PC-9 (cell line): ENCODE measurements around the gene JSRP1. TPM values are rescaled to one million over a fixed set of nuclear protein-coding genes. Genes with fewer than 3 reads are reported as not detected.

Experiments
- BruUV-seq: library from RNA; stranded (reverse); fragments of 400-500 nt; replicated peaks from 2 replicates; lab custom pipeline; 2021; lab: Mats Ljungman, UMichigan
- CTCF ChIA-PET: fragments of 300-600 bp; sonication (Branson Sonifier 250); formaldehyde crosslinking; loops from one replicate; lab custom pipeline; 2022; ENCODE audit warnings: antibody characterized with exemption; lab: Charles Lee
- POLR2A ChIA-PET: fragments of 300-600 bp; sonication (Branson Sonifier 250); formaldehyde crosslinking; loops from one replicate; lab custom pipeline; 2022; ENCODE audit warnings: antibody characterized with exemption; ENCODE audit not compliant: unreplicated experiment; lab: Charles Lee
- DNase-seq, 2 experiments: peaks; one replicate each; pipeline versions ENCODE4 v3.0.0 to v3.0.0-alpha.2; 2015 to 2022; ENCODE audit warnings: mixed read lengths in 1 of 2
- H2AFZ ChIP-seq: fragments of 200-600 bp; sonication (generic); 2 replicates; pipeline ENCODE4 v1.8.1; 2017; ENCODE audit warnings: antibody characterized with exemption
- H3F3A ChIP-seq: fragments of 200-600 bp; sonication (generic); 2 replicates; pipeline ENCODE4 v1.8.1; 2017; ENCODE audit warnings: antibody characterized with exemption, mild to moderate bottlenecking, low read depth; ENCODE audit not compliant: insufficient read depth
- H3K27ac ChIP-seq: fragments of 200-600 bp; sonication (generic); 2 replicates; pipeline ENCODE4 v1.6.1; 2016; ENCODE audit warnings: mixed run types
- H3K27me3 ChIP-seq: fragments of 200-600 bp; sonication (generic); 2 replicates; pipeline ENCODE4 v1.6.1; 2016; ENCODE audit warnings: low read depth, mixed run types; ENCODE audit not compliant: insufficient read depth
- H3K36me3 ChIP-seq: fragments of 200-600 bp; sonication (generic); 2 replicates; pipeline ENCODE4 v1.6.1; 2016; ENCODE audit warnings: low read depth, mixed run types
- H3K4me1 ChIP-seq: fragments of 200-600 bp; sonication (generic); replicated peaks from 2 replicates; pipeline ENCODE4 v1.6.1; 2016; ENCODE audit warnings: mixed run types; ENCODE audit not compliant: insufficient read depth
- H3K4me2 ChIP-seq: fragments of 200-600 bp; sonication (generic); 2 replicates; pipeline ENCODE4 v1.6.1; 2017; ENCODE audit warnings: mixed run types
- H3K4me3 ChIP-seq: fragments of 200-600 bp; sonication (generic); 2 replicates; pipeline ENCODE4 v1.6.1; 2016; ENCODE audit warnings: mixed run types
- H3K79me2 ChIP-seq: fragments of 200-600 bp; sonication (generic); 2 replicates; pipeline ENCODE4 v1.6.1; 2017; ENCODE audit warnings: low read depth, mixed run types
- H3K9me2 ChIP-seq: fragments of 200-600 bp; sonication (generic); 2 replicates; pipeline ENCODE4 v1.8.1; 2017; ENCODE audit warnings: mild to moderate bottlenecking; ENCODE audit not compliant: insufficient read depth
- H3K9me3 ChIP-seq: fragments of 200-600 bp; sonication (generic); 2 replicates; pipeline ENCODE4 v1.8.1; 2016; ENCODE audit warnings: low read depth; ENCODE audit not compliant: insufficient read depth
- H4K20me1 ChIP-seq: fragments of 200-600 bp; sonication (generic); 2 replicates; pipeline ENCODE4 v1.8.1; 2017; ENCODE audit not compliant: insufficient read depth
- CTCF ChIP-seq: fragments of 200-600 bp; sonication (generic); conservative IDR thresholded peaks from 2 replicates; pipeline ENCODE4 v1.6.1; 2017; ENCODE audit warnings: mixed run types, antibody characterized with exemption, mild to moderate bottlenecking, moderate library complexity
- EZH2 ChIP-seq: fragments of 200-600 bp; sonication (generic); IDR thresholded peaks from 2 replicates; pipeline ENCODE4 v1.8.0; 2017; ENCODE audit warnings: antibody characterized with exemption, low read depth
- intact Hi-C: fragments of 100-400 bp; cut with micrococcal nuclease; formaldehyde crosslinking; loops from one replicate; pipeline ENCODE4 v1.10.0; 2022; ENCODE audit not compliant: unreplicated experiment
- total RNA-seq: library from RNA; stranded (reverse); gene quantifications from 2 replicates; pipeline ENCODE4 v1.2.3, GENCODE V29; 2021

Gene JSRP1
- total RNA-seq, 1 experiment from 2014 or later = 1.1 TPM

- Histone ChIP-seq H2AFZ (no peak overlapping the region), H3K36me3 (no peaks in the 10 kb centered on the region), H3K4me3 (no peak overlapping the region), H4K20me1 (no peaks in the 10 kb centered on the region), H3K27me3 (no peaks in the 10 kb centered on the region), H3K4me1 (peaks cover 9% of the 10 kb centered on the region), H3K79me2 (no peaks in the 10 kb centered on the region), H3K9me2 (no peaks in the 10 kb centered on the region), H3K27ac (no peak overlapping the region), H3F3A (peaks cover 8% of the 10 kb centered on the region; the same call in 1 of the 2 replicates), H3K4me2 (no peak overlapping the region), H3K9me3 (no peaks in the 10 kb centered on the region)
- TF ChIP-seq CTCF (no peak), EZH2 (no peak)
- no peak for DNase-seq
- CTCF ChIA-PET = interaction anchor here (0.5 kb wide), 1 partner anchor 100 kb away, joined by 3 read pairs; no protein-coding TSS in a partner anchor
- BruUV-seq = no TSS peak
- intact Hi-C loops = no loop called here
- POLR2A ChIA-PET = no interaction called here
Observed at GRCh38 chr19:2255112-2255845, 938 bp downstream of the JSRP1 start.

- intact Hi-C loops = no loop called here
- Histone ChIP-seq H2AFZ (no peak overlapping the region), H3K4me3 (no peak overlapping the region), H3K9me3 (no peaks in the 10 kb centered on the region), H3K9me2 (no peaks in the 10 kb centered on the region), H3K36me3 (no peaks in the 10 kb centered on the region), H4K20me1 (no peaks in the 10 kb centered on the region), H3K4me2 (no peak overlapping the region), H3K27me3 (no peaks in the 10 kb centered on the region), H3K4me1 (no peaks in the 10 kb centered on the region), H3F3A (no peaks in the 10 kb centered on the region), H3K27ac (no peak overlapping the region), H3K79me2 (no peaks in the 10 kb centered on the region)
- DNase-seq = no peak
- ChIA-PET CTCF (interaction anchor here (0.5 kb wide), 1 partner anchor 99 kb away, joined by 3 read pairs; no protein-coding TSS in a partner anchor), POLR2A (no interaction called here)
- TF ChIP-seq CTCF = no peak
- TF ChIP-seq EZH2 = no peak
- BruUV-seq = no TSS peak
Observed at GRCh38 chr19:2254064-2254872, 1.9 kb downstream of the JSRP1 start.

- Histone ChIP-seq H3K4me2 (no peak overlapping the region), H3F3A (no peaks in the 10 kb centered on the region), H3K79me2 (no peaks in the 10 kb centered on the region), H3K9me2 (no peaks in the 10 kb centered on the region), H4K20me1 (no peaks in the 10 kb centered on the region), H3K36me3 (no peaks in the 10 kb centered on the region), H3K4me1 (no peaks in the 10 kb centered on the region), H3K27ac (no peak overlapping the region), H2AFZ (no peak overlapping the region), H3K9me3 (no peaks in the 10 kb centered on the region), H3K4me3 (no peak overlapping the region), H3K27me3 (no peaks in the 10 kb centered on the region)
- TF ChIP-seq EZH2 = no peak
- TF ChIP-seq CTCF = no peak
- no TSS peak for BruUV-seq
- ChIA-PET POLR2A (no interaction called here), CTCF (no interaction called here)
- DNase-seq = no peak
- intact Hi-C loops = no loop called here
Observed at GRCh38 chr19:2253106-2254063, 2.8 kb downstream of the JSRP1 start.
